Measurements from ENCODE around the gene CAB39. TPM values are rescaled to one million over a fixed set of nuclear protein-coding genes. Genes with fewer than 3 reads are reported as not detected.

The CAB39 gene
- total RNA-seq, 4 donors from 2014 or later, result 47.6 to 80.3 (median 71.8) TPM

GRCh38 chr2:230703514-230703913, 9.1 kb upstream of the CAB39 start:
- Histone ChIP-seq H3K9me3 (no peaks in the 10 kb centered on the region), H3K4me1 (no peaks in the 10 kb centered on the region), H3K4me3 (no peak overlapping the region), H3K27me3 (no peaks in the 10 kb centered on the region), H3K36me3 (no peaks in the 10 kb centered on the region), H3K27ac (no peak overlapping the region)
- DNase-seq, result no peak
- 96% methylated on average over 2 of the region's 3 CpGs; no CpG with 5 or more reads in 1 of the 2 donors for WGBS, 2 donors
- intact Hi-C loops (cut with DNase I), result no loop called here
- TF ChIP-seq POLR2A (IDR thresholded peaks at IDR 0.05) (no peak), CTCF (IDR thresholded peaks at IDR 0.05) (no peak)

GRCh38 chr2:230706053-230706521, 6.6 kb upstream of the CAB39 start:
- DNase-seq, result no peak
- 45 to 77% methylated on average over 3 of the region's 3 CpGs for WGBS, 2 donors
- H3K27ac ChIP-seq, result peak overlapping the region in 1 of 4 donors; percentile 17

GRCh38 chr2:230706966-230707365, 5.7 kb upstream of the CAB39 start:
- no peak overlapping the region for H3K4me3 ChIP-seq
- intact Hi-C loops (cut with DNase I), result no loop called here
- 69 to 80% methylated on average over 8 of the region's 8 CpGs for whole genome bisulfite sequencing, 2 donors
- no peaks in the 10 kb centered on the region for H3K27me3 ChIP-seq
- TF ChIP-seq CTCF (IDR thresholded peaks at IDR 0.05), result no peak
- no peak for TF ChIP-seq POLR2A (IDR thresholded peaks at IDR 0.05)
- H3K4me1 ChIP-seq, result peaks cover 0 to 3% (median 3%) of the 10 kb centered on the region in 3 donors
- no peaks in the 10 kb centered on the region for H3K9me3 ChIP-seq
- no peak for DNase-seq
- H3K27ac ChIP-seq, result no peak overlapping the region
- no peaks in the 10 kb centered on the region for H3K36me3 ChIP-seq

More at GRCh38 chr2:230706053-230706521, 6.6 kb upstream of the CAB39 start:
- intact Hi-C loops (cut with DNase I), result no loop called here
- H3K4me1 ChIP-seq, result no peaks in the 10 kb centered on the region
- no peaks in the 10 kb centered on the region for H3K27me3 ChIP-seq
- no peaks in the 10 kb centered on the region for H3K9me3 ChIP-seq
- no peaks in the 10 kb centered on the region for H3K36me3 ChIP-seq
- TF ChIP-seq CTCF (IDR thresholded peaks at IDR 0.05) (no peak), POLR2A (IDR thresholded peaks at IDR 0.05) (no peak)
- no peak overlapping the region for H3K4me3 ChIP-seq

GRCh38 chr2:230708204-230708603, 4.4 kb upstream of the CAB39 start:
- peaks cover 0 to 8% (median 5%) of the 10 kb centered on the region in 3 donors for H3K4me1 ChIP-seq
- intact Hi-C loops (cut with DNase I), result no loop called here
- no peaks in the 10 kb centered on the region for H3K27me3 ChIP-seq
- no peak overlapping the region for H3K4me3 ChIP-seq
- DNase-seq, result no peak
- no peak overlapping the region for H3K27ac ChIP-seq
- no peaks in the 10 kb centered on the region for H3K36me3 ChIP-seq
- H3K9me3 ChIP-seq, result no peaks in the 10 kb centered on the region
- WGBS, 2 donors, result 67 to 78% methylated on average over 6 to 7 of the region's 7 CpGs
- TF ChIP-seq CTCF (IDR thresholded peaks at IDR 0.05) (no peak), POLR2A (IDR thresholded peaks at IDR 0.05) (no peak)

- Histone ChIP-seq H3K4me3 (no peak overlapping the region), H3K36me3 (no peaks in the 10 kb centered on the region), H3K27me3 (no peaks in the 10 kb centered on the region), H3K27ac (no peak overlapping the region), H3K4me1 (peaks cover 0 to 33% (median 15%) of the 10 kb centered on the region in 3 donors), H3K9me3 (no peaks in the 10 kb centered on the region)
- TF ChIP-seq CTCF (IDR thresholded peaks at IDR 0.05) (no peak), POLR2A (IDR thresholded peaks at IDR 0.05) (no peak)
- 77 to 88% methylated on average over 9 to 11 of the region's 11 CpGs for WGBS, 2 donors
- intact Hi-C loops (cut with DNase I), result loop anchor here (5.0 kb wide), 1 partner anchor 86 kb away; no protein-coding TSS in a partner anchor
- DNase-seq, result no peak
Measured at GRCh38 chr2:230711224-230711623, 1.4 kb upstream of the CAB39 start.
